Measurements from ENCODE around the gene AKAP1.
"Not testable (repeated sequence)": the region's sequence is repeated elsewhere in the genome, so short reads cannot be mapped to it uniquely, and the experiment has no call there.

GRCh38 chr17:57102660-57103059 lies 17.6 kb downstream of the AKAP1 start:
- TF ChIP-seq EZH2 (IDR thresholded peaks at IDR 0.05; ENCODE audit: insufficient read depth, poor library complexity, severe bottlenecking); EZH2phosphoT487 (IDR thresholded peaks at IDR 0.05; ENCODE audit: insufficient read depth, low read depth): not testable (repeated sequence)
